ENCODE data around the gene MPZL2.
A peak's percentile ranks its signal among the peaks of the same experiment; 100 is the strongest.

The MPZL2 gene

DNA sequence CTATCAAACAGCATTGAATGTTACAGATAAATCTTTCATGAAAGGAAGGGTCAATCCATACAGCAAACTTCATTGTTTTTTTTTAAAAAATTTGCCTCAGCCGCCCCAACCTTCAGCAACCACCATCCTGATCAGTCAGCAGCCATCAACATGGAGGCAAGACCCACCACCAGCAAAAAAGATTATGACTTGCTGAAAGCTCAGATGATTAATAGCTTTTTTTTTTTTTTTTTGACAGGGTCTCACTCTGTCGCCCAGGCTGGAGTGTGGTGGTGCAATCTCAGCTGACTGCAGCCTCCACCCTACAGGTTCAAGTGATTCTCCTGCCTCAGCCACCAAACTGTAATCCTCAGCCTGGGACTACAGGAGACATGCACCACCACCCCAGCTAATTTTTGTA is 22.4 kb upstream of the MPZL2 start:
- no peak overlapping the region for H3K27ac ChIP-seq
- no peak for DNase-seq (ENCODE audit: low spot score)
- CTCF ChIA-PET: interaction anchor here (0.6 to 1.4 kb wide), 2 partner anchors 21 to 88 kb away, joined by 3 read pairs; no protein-coding TSS in a partner anchor
- TF ChIP-seq, protein P1, sequence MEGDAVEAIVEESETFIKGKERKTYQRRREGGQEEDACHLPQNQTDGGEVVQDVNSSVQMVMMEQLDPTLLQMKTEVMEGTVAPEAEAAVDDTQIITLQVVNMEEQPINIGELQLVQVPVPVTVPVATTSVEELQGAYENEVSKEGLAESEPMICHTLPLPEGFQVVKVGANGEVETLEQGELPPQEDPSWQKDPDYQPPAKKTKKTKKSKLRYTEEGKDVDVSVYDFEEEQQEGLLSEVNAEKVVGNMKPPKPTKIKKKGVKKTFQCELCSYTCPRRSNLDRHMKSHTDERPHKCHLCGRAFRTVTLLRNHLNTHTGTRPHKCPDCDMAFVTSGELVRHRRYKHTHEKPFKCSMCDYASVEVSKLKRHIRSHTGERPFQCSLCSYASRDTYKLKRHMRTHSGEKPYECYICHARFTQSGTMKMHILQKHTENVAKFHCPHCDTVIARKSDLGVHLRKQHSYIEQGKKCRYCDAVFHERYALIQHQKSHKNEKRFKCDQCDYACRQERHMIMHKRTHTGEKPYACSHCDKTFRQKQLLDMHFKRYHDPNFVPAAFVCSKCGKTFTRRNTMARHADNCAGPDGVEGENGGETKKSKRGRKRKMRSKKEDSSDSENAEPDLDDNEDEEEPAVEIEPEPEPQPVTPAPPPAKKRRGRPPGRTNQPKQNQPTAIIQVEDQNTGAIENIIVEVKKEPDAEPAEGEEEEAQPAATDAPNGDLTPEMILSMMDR (conservative IDR thresholded peaks at IDR 0.05; ENCODE audit: low read depth): no peak
- POLR2A ChIA-PET (ENCODE audit: low non-redundant PET): no interaction called here

DNA sequence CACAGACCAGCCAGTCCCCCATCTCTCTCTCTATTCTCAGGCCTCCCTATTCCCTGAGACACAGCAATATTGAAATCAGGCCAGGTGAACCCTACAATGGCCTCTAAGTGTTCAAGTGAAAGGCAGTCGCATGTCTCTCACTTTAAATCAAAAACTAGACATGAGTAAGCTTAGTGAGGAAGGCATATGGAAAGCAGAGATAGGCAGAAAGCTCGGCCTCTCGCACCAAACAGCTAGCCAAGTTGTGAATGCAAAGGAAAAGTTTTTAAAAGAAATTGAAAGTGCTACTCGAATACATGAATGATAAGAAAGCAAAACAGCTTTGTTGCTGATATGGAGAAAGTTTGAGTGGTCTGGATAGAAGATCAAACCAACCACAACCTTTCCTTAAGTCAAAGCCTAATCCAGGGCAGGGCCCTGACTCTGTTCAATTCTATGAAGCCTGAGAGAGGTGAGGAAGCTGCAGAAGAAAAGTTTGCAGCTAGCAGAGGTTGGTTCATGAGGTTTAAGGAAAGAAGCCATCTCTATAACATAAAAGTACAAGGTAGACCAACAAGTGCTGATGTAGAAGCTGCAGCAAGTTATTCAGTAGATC is 19.8 kb upstream of the MPZL2 start:
- POLR2A ChIA-PET (ENCODE audit: low non-redundant PET): no interaction called here
- H3K27ac ChIP-seq: no peak overlapping the region
- DNase-seq (ENCODE audit: low spot score): no peak
- TF ChIP-seq, protein P1 (conservative IDR thresholded peaks at IDR 0.05; ENCODE audit: low read depth): no peak
- CTCF ChIA-PET: no interaction called here

DNA sequence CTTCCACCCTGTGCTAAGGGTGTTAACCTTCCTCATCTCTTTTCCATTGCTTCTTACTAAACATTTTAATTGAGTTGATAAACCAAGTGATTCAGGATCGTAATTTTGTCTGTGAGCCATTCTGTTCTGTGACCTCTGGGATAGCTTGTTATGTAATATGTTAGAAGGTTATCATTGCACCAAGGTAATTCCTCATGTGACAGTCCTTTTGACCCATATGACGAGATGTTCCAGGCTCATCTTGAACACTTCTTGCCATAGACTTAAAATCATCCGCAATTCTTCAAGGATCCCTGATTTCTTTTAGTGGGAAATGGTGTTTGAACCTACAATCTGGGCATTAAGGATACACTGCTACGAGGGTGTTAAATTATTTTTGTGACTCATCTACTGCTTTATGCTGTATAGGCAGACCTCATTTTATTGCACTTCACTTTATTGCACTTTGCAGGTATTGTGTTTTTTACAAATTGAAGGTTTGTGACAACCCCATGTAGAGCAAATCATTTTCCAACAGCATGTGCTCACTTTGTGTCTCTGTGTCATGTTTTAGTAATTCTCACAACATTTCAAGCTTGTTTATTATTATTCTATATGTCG is 19.0 kb upstream of the MPZL2 start:
- TF ChIP-seq, protein P1 (conservative IDR thresholded peaks at IDR 0.05; ENCODE audit: low read depth): no peak
- POLR2A ChIA-PET (ENCODE audit: low non-redundant PET): no interaction called here
- CTCF ChIA-PET: no interaction called here
- no peak for DNase-seq (ENCODE audit: low spot score)
- no peak overlapping the region for H3K27ac ChIP-seq

DNA sequence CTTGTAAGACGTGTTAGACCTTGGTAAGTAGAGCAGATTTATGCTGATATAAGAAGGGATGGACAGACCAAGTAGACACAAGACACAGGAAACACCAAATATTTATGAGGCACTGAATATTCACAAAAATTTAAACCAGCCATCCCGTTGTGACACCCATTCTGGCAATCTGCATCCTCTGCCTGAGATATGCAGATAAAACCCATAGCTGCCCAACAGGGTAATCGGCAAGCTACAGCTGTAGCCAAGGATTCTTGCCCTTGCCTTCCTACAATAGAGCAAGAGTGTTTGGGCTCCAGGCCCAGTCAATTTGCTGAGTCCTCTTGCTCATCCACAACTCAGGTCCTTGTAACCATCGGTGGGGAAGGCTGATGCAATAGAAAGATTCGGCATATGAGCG is 18.5 kb upstream of the MPZL2 start:
- POLR2A ChIA-PET (ENCODE audit: low non-redundant PET): no interaction called here
- DNase-seq (ENCODE audit: low spot score): no peak
- no peak overlapping the region for H3K27ac ChIP-seq
- TF ChIP-seq, protein P1 (conservative IDR thresholded peaks at IDR 0.05; ENCODE audit: low read depth): no peak
- CTCF ChIA-PET: interaction anchor here (0.8 to 2.3 kb wide), 2 partner anchors 8 to 85 kb away, joined by 3 to 7 read pairs; no protein-coding TSS in a partner anchor

DNA sequence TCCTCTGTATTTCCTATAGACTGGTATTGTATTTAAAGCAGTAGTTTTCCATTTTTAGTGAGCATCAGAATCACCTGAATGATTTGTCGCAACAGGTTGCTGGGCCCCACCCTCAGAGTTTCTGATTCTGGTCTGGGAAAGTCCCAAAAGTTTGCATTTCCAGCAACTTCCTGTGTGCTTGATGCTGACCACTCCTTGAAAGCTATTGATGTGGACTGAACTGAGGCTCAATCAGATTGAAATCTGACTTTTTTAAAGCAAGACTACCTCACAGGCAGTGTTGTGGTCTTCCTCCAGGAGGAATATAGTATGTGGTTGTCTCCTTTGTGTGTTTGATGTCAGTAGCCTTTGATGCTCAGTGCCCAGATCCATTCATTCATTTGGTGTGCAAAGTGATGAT is 17.2 kb upstream of the MPZL2 start:
- H3K27ac ChIP-seq: no peak overlapping the region
- no peak for DNase-seq (ENCODE audit: low spot score)
- CTCF ChIA-PET: interaction anchor here (2.3 kb wide), 1 partner anchor 10 kb away, joined by 7 read pairs; no protein-coding TSS in a partner anchor
- TF ChIP-seq, protein P1 (conservative IDR thresholded peaks at IDR 0.05; ENCODE audit: low read depth): no peak
- POLR2A ChIA-PET (ENCODE audit: low non-redundant PET): no interaction called here

DNA sequence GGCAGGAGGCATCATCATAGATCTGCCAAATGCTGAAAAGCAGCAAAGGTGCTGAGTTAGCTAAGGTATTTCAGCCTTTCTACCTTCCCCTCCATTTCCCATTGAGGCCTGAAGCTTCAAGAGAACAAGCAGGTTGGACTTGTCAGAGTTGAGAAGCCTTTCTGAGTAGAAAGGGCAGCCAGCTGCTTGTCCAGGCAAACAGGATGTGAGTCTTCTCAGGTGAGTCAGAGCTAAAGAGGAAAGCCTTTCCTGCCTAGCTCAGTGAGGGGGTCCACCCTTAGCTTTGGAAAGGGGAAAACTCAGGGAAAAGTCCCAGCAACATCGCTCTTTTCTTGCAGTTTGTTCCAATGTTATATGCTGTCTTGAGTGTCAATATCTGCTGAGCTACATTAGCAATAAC is 13.2 kb upstream of the MPZL2 start:
- TF ChIP-seq, protein P1 (conservative IDR thresholded peaks at IDR 0.05; ENCODE audit: low read depth): no peak
- CTCF ChIA-PET: interaction anchor here (0.6 to 1.5 kb wide), 2 partner anchors 12 to 18 kb away, joined by 3 to 4 read pairs; no protein-coding TSS in a partner anchor
- DNase-seq (ENCODE audit: low spot score): peak; percentile 77
- POLR2A ChIA-PET (ENCODE audit: low non-redundant PET): interaction anchor here (0.6 kb wide), 2 partner anchors 31 to 294 kb away, joined by 3 to 6 read pairs; no protein-coding TSS in a partner anchor
- peak overlapping the region; percentile 20; the same call in 1 of the 2 replicates for H3K27ac ChIP-seq
